Suppressor macrophage treated with lipopolysaccharide for 4 hours (primary cell): ENCODE measurements around the gene NYNRIN.

ENCODE experiments used
- DNase-seq: peaks from one replicate; pipeline ENCODE4 v3.0.0-alpha.2; 2020

The NYNRIN gene

DNA sequence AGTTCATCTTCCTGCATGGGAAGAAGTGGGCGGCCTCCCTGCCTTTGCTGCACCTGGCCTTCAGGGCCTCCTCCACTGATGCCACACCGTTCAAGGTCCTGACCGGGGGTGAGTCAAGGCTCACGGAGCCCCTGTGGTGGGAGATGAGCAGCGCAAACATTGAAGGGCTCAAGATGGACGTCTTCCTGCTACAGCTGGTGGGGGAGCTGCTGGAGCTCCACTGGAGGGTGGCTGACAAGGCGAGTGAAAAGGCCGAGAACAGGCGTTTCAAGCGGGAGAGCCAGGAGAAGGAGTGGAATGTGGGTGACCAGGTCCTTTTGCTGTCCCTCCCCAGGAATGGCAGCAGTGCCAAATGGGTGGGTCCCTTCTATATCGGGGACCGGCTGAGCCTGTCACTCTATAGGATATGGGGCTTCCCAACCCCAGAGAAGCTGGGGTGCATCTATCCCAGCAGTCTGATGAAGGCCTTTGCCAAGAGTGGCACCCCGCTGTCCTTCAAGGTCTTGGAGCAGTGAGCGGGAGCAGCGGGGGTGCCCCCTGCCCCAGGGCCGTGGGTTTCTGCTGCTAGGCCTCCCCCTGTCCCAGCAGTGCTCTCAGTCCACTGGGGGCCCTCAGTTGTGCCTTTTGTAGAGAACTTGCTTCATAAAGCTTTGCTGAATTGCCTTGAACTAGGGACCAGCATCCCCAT is 18.3 kb downstream of the NYNRIN start:
- no peak for DNase-seq

DNA sequence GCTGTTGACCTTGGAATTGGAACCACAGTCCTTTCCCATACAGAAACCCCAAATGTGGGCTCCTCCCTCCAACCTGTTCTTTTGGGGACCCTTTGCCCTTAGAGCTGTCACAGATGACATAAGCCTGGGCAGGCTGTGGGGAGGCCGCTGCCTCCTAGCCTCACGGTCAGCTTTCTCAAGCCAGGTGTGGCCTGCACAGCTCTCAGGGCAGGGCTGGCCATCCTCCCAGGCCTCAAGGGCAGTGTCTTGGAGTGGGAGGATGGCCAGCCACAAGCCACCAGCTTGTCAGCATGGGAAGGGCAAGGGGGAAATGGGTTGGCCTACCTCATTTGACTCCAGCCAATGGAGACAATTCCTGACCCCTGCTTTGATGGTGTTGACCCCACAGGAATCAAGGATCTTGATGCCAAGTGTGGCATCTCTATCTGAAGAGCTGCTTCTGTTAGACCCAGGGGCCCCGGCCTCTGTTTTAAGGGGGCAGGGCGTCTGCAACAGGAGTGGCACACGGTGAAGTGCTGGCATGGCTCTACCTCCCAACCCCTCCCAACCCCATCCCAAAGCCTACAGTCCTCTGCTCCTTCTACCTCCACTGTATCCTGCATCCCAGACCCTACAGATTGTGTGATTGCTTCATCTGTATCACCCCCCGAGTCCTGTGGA is 19.2 kb downstream of the NYNRIN start:
- no peak for DNase-seq

DNA sequence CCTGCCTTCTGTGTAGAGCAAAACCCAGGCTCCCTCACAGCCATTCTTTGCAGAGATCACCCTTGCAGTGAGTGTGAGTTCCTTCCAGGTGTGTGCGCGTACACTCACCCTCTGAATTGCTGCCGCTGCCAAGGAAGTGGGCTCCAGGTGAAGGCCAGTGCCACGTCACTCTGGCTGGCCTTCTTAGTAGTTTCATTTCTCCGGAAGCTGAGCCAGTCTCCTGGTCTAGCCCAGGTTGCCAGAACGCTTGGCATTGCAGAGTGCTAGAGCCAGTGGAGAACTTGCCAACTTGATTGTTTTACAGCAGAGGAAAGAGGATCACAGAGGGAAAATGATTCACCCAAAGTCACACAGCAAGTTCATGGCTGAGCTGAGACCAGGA is 19.7 kb downstream of the NYNRIN start:
- no peak for DNase-seq

DNA sequence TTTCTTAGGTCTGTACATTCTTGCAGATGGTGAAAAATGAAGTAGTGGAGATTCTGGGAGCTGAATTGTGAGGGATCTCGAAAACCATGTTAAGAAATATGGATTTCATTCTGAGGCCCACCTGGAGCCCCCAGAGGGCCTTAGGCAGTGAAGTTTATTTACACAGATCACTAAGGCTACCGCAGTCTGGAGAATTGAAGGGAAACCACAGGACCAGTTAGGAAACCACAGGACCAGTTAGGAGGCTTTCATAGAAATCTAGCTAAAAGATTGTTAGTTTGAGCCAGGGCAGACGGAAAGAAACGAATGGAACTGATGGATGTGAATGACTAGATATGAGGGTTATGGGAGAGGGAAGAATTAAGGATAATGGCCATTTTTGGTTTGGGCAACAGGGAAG is 23.5 kb downstream of the NYNRIN start:
- no peak for DNase-seq

DNA sequence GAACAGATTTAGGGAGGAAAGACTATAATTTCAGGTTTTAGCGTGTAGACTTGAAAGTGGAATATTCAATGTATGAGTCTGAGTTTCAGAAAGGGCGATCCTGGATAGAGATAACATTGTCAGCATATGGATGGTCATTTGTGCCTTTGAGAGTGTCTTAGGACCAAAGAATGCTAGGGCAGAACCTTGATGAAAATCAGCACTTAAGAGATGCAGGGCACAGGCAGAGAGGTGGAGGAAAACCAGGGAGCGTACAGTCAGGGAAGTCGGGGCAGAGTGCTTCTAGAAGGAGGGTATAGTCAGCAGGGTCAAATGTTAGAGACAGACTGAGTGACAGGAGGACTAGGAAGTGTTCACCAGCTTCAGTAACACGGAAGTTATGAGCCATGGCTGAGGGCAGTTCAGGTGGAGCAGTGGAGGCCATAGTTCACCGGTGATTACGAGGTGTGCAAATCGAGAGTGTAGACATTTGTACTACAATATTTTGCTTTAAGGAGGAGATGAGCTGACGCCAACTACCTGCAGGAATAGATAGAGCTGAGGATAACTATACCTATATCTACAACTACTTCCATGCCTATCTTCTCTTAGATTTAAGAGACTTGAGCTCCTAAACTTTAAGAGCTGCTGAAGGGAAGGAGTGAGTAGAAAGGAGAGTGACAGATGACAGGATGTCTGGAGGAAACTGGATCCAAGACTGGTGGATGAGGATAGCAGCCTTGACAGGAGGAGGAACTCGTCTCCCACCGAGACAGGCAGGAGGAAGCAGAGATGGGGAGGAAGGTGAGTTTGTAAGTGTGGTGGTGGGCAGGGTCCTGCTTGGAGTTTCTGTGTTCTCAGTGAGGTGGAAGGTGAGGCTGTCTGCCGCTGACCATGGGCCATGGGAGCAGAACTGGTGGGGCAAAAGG is 24.1 kb downstream of the NYNRIN start:
- DNase-seq = no peak

DNA sequence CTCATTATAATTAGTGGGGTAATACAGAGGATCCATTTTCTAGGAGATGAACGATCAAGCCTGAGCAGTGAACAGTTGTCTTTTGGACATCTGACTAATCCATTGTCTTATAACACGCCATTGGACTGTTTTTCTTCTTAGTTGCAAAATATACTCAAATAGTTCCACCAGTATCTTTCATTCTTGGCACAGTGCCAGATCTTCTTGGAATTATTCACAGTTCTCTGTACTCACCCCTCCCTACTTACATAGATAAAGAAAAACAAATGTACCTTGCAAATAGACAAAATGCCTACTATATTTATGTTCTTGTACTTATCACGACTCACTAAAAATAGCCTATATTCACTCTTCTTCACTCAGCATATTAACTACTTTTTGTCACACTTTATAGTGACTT is 26.9 kb downstream of the NYNRIN start:
- peak; percentile 53 for DNase-seq

DNA sequence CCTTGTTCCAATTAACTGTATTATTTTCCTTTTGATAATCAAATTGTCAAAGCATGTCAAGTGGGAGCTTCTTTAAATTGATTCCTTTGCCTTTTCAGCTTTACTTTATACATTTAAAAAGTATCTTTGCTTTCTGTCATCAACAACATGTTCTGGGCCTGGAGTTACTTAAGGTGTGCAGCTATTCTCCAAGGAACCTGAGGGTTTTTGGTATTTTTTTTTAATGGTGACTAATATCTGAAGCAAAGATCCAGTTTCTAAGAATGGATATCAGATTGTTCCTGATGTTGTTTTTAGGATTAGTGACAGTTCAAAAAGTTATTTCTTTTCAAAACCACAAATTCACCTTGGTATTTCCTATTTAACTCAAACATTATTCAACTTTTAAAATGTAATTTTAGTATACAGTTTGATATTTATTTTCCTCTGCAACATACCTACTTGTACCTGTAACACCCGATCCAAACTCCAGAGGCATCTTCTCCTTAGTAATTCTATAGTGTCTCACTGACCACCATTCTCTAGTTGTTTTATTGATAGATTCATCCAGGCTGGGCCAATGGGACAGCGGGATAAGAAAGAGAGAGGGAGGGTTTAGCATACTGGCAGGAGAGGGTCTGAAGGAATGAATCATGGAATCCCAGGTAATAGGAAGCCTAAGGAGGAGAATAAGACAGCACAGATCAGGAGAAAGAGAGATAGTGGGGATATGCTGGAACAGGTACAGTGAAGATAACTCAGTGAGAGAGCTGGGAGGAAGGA is 27.5 kb downstream of the NYNRIN start:
- no peak for DNase-seq

DNA sequence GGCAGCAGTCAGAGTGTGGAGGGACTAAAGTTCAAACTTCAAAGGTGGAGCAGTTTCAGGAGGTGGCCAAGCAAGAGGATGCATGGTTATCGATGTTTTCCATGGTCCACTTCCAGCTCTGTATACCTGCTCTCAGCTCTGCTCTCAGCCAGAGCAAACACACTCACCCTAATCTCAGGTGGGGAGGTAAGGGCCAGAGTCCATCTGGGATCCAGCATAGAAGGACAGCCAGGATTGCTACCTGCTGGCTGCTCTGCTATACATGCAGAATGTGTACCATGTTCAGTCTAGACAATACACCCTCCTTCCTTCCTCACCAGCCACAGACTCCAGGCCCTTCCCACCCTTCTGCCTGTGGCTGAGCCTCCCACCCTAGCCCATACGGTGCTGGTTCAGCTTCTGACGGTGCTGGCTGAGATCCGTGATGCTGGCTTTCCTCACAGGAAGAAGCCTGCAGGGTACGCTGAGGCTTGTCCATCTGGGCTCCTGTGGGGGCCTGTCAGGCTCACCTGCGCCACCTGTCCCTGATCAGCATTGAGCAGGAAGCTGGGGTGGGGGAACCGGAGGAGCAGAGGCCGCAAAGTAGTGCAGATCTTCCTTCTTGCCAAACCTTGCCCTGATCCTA is 28.2 kb downstream of the NYNRIN start:
- no peak for DNase-seq

DNA sequence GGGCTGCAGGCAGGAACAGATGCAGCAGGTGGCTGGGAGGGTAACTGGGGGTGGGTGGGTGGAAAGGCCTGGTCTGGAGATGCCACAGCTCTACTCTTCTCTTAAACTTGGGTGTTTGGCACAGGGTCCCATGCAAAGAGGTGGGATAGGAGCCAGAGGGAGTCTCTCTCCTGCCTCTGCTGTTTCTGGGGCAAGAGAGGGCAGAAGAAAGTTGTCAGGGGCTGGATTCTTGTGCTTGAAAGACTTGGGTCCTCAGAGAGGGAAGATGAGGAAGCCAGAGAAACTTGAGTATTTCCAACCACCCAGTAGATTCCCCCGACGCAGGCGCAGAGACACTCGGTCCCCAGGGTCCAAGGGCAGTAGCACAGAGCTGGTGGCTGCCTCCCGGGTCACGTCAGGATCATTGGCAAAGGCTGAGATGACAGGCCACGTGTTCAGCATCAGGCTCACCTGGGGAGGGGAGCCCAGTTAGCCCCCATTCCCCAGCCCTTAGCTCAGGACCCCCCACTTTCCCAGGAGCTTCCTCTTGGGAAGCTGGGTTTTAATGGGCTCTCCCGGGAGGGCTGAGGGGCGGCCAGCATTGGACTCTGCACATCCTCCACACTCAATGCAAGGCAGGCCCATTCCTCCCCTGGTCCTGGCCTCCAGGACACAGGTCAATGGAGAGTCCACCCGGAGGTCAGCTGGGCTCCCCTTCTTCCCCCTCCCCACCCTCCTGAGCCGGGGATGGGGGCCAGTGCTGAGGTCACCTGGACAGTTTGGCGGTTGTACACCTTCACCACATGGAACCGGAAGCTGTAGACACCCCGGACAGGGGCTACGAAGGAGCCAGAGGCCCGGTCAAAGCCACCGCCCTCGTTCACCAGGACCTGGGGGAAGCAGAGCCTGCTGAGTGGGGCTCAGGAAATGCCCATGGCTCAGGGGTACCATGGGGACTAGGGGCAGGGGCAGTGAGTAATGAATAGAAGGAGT is 29.0 kb downstream of the NYNRIN start:
- DNase-seq = no peak

DNA sequence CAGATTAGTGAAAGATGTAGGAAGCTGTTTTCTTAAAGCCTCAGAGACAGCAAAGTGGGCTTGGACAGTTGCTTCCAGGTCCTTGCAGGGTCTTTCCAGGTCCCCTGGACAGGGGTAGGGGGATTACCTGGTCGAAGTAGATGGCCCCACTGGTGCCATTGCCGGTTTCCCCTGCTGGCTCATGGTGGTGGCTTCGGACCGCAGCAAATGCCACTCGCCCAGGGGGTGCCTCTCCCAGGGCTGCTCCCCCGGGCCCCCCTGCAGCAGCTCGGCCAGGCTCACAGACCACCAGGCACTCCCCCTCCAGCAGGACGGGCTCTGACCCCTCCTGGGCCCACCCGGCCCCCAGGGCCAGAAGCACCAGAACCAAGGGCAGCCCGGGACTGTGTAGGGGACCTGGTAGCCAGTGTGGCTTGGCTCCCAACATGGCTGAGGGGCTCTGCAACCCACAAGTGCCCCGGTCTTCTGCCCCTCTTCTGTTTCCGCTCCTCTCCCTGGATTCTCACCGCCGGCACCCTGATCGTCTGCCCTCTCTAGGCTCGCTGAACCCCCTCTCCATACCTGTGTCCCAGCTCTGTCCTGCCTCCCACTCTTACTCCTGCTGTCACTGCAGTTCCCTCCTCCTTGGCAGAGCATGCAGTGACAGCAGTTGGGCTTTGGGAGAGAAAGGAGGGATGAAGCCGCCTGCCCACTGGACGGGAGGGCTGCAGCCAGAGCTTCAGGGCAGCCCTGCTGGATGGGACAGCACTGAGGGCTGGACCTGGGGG is 30.0 kb downstream of the NYNRIN start:
- no peak for DNase-seq

DNA sequence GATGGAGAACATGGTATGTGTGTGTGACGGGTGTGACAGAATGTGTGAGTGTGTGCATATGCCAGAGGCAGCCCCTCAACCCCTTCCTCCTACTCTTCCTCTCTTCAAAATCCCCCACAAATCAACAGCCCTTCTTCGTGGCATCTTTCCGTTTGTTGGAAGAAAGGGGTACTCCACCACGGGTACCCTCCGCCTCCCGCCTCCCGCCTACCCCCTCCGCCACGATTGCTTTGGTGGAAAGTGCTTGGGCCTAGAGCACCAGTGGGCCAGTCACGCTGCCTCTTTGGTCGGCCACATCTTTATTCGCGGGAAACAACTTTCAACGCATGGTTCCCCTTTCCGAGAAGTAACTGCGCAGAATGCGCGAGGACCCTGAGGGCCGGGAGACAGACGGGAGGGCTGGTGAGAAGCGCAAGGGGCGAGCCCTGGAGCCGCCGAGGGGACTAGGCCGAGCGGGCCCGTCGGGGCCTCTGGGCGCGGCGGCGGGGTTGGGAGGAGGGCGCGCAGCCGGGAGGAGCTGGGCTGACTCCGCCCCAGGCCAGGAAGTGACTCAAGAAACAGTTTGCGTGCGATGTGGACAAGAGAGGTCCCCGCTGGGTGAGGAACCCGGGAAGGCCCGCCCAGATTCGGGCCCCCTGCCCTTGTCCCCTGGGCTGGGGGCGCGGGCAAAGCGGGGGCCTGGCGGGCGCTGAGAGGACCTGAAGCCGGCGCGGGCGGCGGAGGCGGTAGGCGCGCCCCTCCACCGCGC is 30.8 kb downstream of the NYNRIN start, which contains the start of the genes CBLN3 and KHNYN:
Gene CBLN3, minus strand, starts transcription at position 274 of the 748 bp plus-strand sequence. CDS start 614 bp downstream, outside the sequence.
Gene KHNYN, plus strand, starts transcription at position 560 of the 748 bp plus-strand sequence. CDS start 777 bp downstream, outside the sequence.
- DNase-seq = peak; percentile 94

DNA sequence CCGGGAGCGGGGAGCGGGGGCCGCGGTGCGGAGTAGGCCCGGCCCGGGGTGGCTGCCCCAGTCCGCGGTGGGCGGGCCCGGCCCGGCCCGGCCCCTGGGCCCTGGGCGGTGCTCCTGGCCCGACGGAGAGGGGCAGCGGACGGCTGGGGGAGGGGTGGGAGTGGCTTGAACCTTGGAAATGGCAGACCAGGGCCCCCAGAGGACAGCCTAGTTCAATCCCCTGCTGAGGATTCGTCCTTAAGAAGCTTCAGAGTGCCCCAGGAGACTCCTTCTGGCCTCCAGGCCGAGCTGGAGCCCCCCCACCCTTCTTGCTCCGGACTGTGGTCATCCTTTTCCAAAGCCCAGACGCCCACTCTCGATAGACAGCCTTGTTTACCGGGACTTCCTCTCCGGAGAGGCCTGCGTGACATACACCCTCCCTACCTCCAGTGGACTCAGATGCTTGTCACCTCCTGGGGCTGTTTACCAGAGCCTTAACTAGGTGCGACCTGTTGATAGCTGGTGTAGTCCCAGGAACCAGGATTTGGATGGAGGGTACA is 31.4 kb downstream of the NYNRIN start:
- DNase-seq = peak; percentile 86

DNA sequence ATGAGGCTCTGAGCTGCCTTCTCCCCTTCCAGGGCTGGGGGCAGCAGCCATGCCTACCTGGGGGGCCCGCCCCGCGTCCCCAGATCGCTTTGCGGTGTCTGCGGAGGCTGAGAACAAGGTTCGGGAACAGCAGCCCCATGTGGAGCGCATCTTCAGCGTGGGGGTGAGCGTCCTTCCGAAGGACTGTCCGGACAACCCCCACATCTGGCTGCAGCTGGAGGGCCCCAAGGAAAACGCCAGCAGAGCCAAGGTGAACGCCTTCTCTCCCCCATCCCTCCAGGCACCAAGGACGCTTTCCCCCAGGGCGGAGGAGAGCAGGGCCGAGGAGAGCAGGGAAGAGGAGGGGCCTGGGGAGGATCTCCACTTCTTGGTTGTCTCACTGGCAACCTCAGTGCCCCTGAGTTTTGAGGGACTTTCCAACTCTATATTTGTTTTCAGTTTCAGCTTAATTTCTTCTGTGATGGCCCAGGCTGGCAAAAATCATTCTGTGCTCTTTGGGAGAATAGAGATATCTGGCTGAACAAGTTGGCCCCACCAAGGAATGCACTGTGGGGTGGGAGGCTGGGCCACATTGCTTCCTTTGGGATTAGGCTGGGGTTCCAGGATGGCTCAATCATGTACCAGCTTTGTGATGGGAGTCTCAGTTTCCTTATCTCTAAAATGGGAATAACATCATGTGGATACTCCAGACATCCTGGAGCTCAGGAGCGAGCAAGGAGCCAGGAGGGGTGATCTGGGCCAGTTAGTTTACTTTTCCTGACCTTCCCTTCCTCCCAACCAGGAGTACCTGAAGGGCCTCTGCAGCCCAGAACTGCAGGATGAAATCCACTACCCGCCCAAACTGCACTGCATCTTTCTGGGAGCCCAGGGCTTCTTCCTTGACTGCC is 32.1 kb downstream of the NYNRIN start:
- DNase-seq = peak; percentile 88

DNA sequence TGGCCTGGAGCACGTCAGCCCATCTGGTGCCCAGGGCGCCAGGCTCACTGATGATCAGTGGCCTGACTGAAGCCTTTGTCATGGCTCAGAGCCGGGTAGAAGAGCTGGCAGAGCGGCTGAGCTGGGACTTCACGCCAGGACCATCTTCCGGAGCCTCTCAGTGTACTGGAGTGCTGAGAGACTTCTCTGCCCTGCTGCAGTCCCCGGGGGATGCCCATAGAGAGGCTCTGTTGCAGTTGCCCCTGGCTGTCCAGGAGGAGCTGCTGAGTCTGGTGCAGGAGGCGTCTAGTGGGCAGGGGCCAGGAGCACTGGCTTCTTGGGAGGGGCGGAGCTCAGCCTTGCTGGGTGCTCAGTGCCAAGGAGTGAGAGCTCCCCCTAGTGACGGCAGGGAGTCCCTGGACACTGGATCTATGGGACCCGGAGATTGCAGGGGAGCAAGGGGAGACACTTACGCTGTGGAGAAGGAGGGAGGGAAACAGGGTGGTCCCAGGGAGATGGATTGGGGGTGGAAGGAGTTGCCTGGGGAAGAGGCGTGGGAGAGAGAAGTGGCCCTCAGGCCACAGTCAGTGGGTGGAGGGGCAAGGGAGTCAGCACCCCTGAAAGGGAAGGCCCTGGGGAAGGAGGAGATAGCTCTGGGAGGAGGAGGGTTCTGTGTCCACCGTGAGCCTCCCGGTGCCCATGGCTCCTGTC is 32.9 kb downstream of the NYNRIN start:
- DNase-seq = peak; percentile 96

DNA sequence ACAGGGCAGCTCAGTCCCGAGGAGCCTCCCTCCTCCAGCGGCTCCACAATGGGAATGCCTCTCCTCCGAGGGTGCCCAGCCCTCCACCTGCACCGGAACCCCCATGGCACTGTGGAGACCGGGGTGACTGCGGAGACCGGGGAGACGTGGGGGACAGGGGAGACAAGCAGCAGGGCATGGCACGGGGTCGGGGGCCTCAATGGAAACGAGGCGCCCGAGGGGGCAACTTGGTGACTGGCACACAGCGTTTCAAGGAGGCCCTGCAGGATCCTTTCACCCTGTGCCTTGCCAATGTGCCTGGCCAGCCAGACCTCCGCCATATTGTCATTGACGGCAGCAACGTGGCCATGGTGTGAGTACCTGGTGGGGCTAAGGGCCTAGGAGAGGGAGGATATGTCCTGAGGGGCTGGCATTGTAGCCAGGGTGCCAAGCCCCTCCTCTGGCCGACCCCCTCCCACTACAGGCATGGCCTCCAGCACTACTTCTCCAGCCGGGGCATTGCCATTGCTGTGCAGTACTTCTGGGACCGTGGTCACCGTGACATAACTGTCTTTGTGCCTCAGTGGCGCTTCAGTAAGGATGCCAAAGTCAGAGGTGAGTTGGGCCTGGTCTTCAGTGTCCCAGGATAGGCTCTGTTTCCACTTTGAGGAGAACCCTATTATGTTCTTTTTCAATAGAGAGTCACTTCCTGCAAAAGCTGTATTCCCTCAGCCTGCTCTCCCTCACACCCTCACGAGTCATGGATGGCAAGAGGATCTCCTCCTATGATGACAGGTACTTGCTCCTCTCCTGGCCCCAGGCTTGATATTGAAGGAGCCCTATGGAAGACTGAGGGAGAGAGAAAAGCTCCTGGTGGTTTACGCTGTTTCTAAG is 33.7 kb downstream of the NYNRIN start:
- DNase-seq = no peak

DNA sequence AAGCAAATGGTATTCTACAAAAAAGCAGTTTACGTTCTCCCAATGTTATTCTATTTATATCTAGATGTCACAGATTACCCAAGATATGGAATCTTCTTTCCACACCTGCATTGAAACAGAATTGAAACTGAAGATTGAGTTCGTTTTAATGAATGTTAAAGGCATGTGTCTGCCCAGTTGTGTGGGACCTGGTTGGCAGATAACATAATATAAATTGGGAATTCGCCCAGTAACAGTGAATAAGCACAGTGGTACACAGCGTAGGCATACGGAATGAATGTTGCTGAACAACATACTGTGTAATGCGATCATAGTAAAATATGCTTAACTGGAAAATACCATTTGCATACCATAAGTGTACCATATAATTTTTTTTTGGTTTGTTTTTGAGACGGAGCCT is 35.2 kb downstream of the NYNRIN start:
- no peak for DNase-seq
